A549 (cell line): ENCODE measurements around the gene TCAP. TPM values are rescaled to one million over a fixed set of nuclear protein-coding genes. Genes with fewer than 3 reads are reported as not detected.

ENCODE experiments used
- ATAC-seq, 2 experiments: fragments of 200-7000 bp in 1 of 2; fragments of >200 bp in 1 of 2; cut with Nextera tagmentation in 1 of 2; cut with Tn5 transposase in 1 of 2; 3 replicates each; pipeline versions ENCODE4 v1.8.0 to v1.9.1; 2018 to 2020; ENCODE audit warnings: mild to moderate bottlenecking in 1 of 2, moderate library complexity in 1 of 2
- CTCF ChIA-PET: fragments of 300-600 bp; sonication (Branson Sonifier 250); formaldehyde crosslinking; extraction: SDS; loops from one replicate; lab custom pipeline; 2021; ENCODE audit warnings: antibody characterized with exemption, inconsistent platforms; lab: Yijun Ruan, JAX
- POLR2A ChIA-PET: fragments of 350-600 bp; formaldehyde crosslinking; extraction: SDS; loops from one replicate; lab custom pipeline; 2021; ENCODE audit warnings: antibody characterized with exemption, inconsistent platforms; lab: Yijun Ruan, JAX
- DNase-seq, 2 experiments: peaks; one replicate each; pipeline versions ENCODE4 v3.0.0 to v3.0.0-alpha.2; 2011 to 2016; ENCODE audit warnings: low read depth in 1 of 2, low spot score in 1 of 2
- FAIRE-seq: peaks from 2 replicates; lab custom pipeline; 2011; peaks lifted over from hg19 to GRCh38; lab: Jason Lieb, UNC
- H3K27ac ChIP-seq, 2 experiments: fragments of >200 bp; sonication (Bioruptor Twin); formaldehyde crosslinking; 3 replicates each; pipeline ENCODE4 v1.5.1; 2016 to 2017
- H3K4me1 ChIP-seq: fragments of >200 bp; sonication (Bioruptor Twin); formaldehyde crosslinking; 3 replicates; pipeline ENCODE4 v1.6.1; 2016
- H3K4me2 ChIP-seq: fragments of >200 bp; sonication (Bioruptor Twin); formaldehyde crosslinking; 3 replicates; pipeline ENCODE4 v1.6.1; 2016
- H3K4me3 ChIP-seq: fragments of >200 bp; sonication (Bioruptor Twin); formaldehyde crosslinking; 3 replicates; pipeline ENCODE4 v1.5.1; 2016
- H3K9me3 ChIP-seq: fragments of >200 bp; sonication (Bioruptor Twin); formaldehyde crosslinking; 3 replicates; pipeline ENCODE4 v1.6.1; 2016
- CBX2 ChIP-seq: fragments of 200-600 bp; sonication (generic); IDR thresholded peaks from 2 replicates; pipeline ENCODE4 v1.6.1; 2016; ENCODE audit warnings: low read depth, mild to moderate bottlenecking, borderline replicate concordance
- CHD4 ChIP-seq: fragments of 200-600 bp; sonication (generic); IDR thresholded peaks from 2 replicates; pipeline ENCODE4 v1.6.1; 2016; ENCODE audit warnings: antibody characterized with exemption, mild to moderate bottlenecking, borderline replicate concordance
- CTCF ChIP-seq: fragments of >200 bp; sonication (Bioruptor Twin); formaldehyde crosslinking; IDR thresholded peaks from 3 replicates; pipeline ENCODE4 v1.5.1; 2016
- EHF ChIP-seq: fragments of 250-450 bp; sonication (Bioruptor Pico); IDR thresholded peaks from 2 replicates; pipeline ENCODE4 v1.5.0; 2020; ENCODE audit warnings: mild to moderate bottlenecking
- FOSB ChIP-seq: fragments of 250-450 bp; sonication (Bioruptor Pico); IDR thresholded peaks from 2 replicates; pipeline ENCODE4 v1.5.0; 2020; ENCODE audit warnings: mild to moderate bottlenecking, moderate library complexity
- GATA3 ChIP-seq: IDR thresholded peaks from 2 replicates; pipeline ENCODE4 v1.6.1; 2012; ENCODE audit warnings: borderline replicate concordance
- HEYL ChIP-seq: fragments of 250-450 bp; sonication (Bioruptor Pico); IDR thresholded peaks from 2 replicates; pipeline ENCODE4 v1.8.0; 2021; ENCODE audit warnings: mild to moderate bottlenecking, moderate library complexity
- HOXB13 ChIP-seq: fragments of 250-450 bp; sonication (Bioruptor Pico); IDR thresholded peaks from 2 replicates; pipeline ENCODE4 v1.5.0; 2020; ENCODE audit warnings: low read depth, mild to moderate bottlenecking, moderate library complexity
- JUN ChIP-seq, 2 experiments: fragments of >200 bp; sonication (Bioruptor Twin); formaldehyde crosslinking; IDR thresholded peaks; 2 replicates in 1 of 2; 3 replicates in 1 of 2; pipeline ENCODE4 v1.6.1; 2016 to 2017
- KDM1A ChIP-seq: fragments of 200-600 bp; sonication (generic); IDR thresholded peaks from 2 replicates; pipeline ENCODE4 v1.6.1; 2016; ENCODE audit warnings: low read depth, mild to moderate bottlenecking
- MAX ChIP-seq: IDR thresholded peaks from 2 replicates; pipeline ENCODE4 v1.6.1; 2012
- MAZ ChIP-seq: fragments of 150-350 bp; IDR thresholded peaks from 2 replicates; pipeline ENCODE4 v1.6.1; 2014; ENCODE audit warnings: antibody characterized with exemption, low read depth, low read length, borderline replicate concordance
- NFE2L2 ChIP-seq: fragments of 150-350 bp; conservative IDR thresholded peaks from 2 replicates; pipeline ENCODE4 v1.6.1; 2014; ENCODE audit warnings: low read length
- POLR2A ChIP-seq: IDR thresholded peaks from 2 replicates; pipeline ENCODE4 v1.6.1; 2012; ENCODE audit warnings: mild to moderate bottlenecking, low read length
- POLR2AphosphoS2 ChIP-seq: conservative IDR thresholded peaks from 2 replicates; pipeline ENCODE4 v1.6.1; 2012; ENCODE audit warnings: low read length, improper control_type of control experiment, inconsistent platforms
- RFX5 ChIP-seq: fragments of 450-650 bp; IDR thresholded peaks from 2 replicates; pipeline ENCODE4 v1.7.1; 2014; ENCODE audit warnings: antibody characterized with exemption, mild to moderate bottlenecking, moderate library complexity
- TFCP2L1 ChIP-seq: fragments of 250-450 bp; sonication (Bioruptor Pico); IDR thresholded peaks from 2 replicates; pipeline ENCODE4 v1.5.0; 2021; ENCODE audit warnings: mild to moderate bottlenecking
- TP53 ChIP-seq: fragments of 250-450 bp; sonication (Bioruptor Pico); IDR thresholded peaks from 2 replicates; pipeline ENCODE4 v1.5.0; 2021; ENCODE audit warnings: mild to moderate bottlenecking, moderate library complexity
- ZC3H11A ChIP-seq: fragments of 450-650 bp; IDR thresholded peaks from 2 replicates; pipeline ENCODE4 v1.6.1; 2014; ENCODE audit warnings: antibody characterized with exemption, mild to moderate bottlenecking
- WGBS: methylation state at CpG from one replicate; pipeline ENCODE4 v1.1.6; 2017; ENCODE audit errors: missing lambda C conversion rate; 5-methylcytosine and 5-hydroxymethylcytosine counted together
- polyA plus RNA-seq, 4 experiments: library from polyadenylated mRNA; depleted of rRNA in 3 of 4; stranded (reverse); fragments of >200 nt; fragmentation: RNase III in 1 of 4; extraction: RNeasy Plus Mini Kit Qiagen cat#74134 plus additional on column Dnase treatment in 1 of 4; gene quantifications; 2 replicates in 3 of 4; 3 replicates in 1 of 4; pipeline ENCODE4 v1.2.3, GENCODE V29; 2011 to 2017
- TF ChIP-seq, protein P1 (sequence below): fragments of 250-450 bp; sonication (Bioruptor Pico); IDR thresholded peaks from 2 replicates; pipeline ENCODE4 v1.5.0; 2020; ENCODE audit warnings: low read depth, mild to moderate bottlenecking, moderate library complexity

TCAP gene
- polyA plus RNA-seq, 2 of the 4 experiments (the other 2 are of a cell fraction) = 0.41 to 1.2 TPM

GRCh38 chr17:39683295-39683939 lies 18.3 kb downstream of the TCAP start:
- Histone ChIP-seq H3K27ac (no peak overlapping the region), H3K4me1 (peaks cover 4% of the 10 kb centered on the region; the same call in 2 of the 3 replicates), H3K9me3 (no peaks in the 10 kb centered on the region), H3K4me2 (no peak overlapping the region), H3K4me3 (no peak overlapping the region)
- ChIA-PET POLR2A (no interaction called here), CTCF (interaction anchor here (0.6 to 50.7 kb wide), 4 partner anchors 11 to 47 kb away, joined by 3 to 1391 read pairs (median 127); partner anchors contain the start of genes MIEN1, PNMT, PPP1R1B and STARD3)
- DNase-seq = no peak
- no peak for TF ChIP-seq EHF (CRISPR knock-in tag)
- 82% methylated on average over 9 of the region's 9 CpGs for WGBS
- FAIRE-seq = no peak
- ATAC-seq = no peak

- H3K4me3 ChIP-seq = no peak overlapping the region
- peaks cover 7% of the 10 kb centered on the region for H3K4me1 ChIP-seq
- H3K27ac ChIP-seq = no peak overlapping the region
- DNase-seq = no peak
- CTCF ChIA-PET = interaction anchor here (0.6 to 50.7 kb wide), 9 partner anchors 12 to 681 kb away, joined by 3 to 1391 read pairs (median 4); partner anchors contain the start of genes MIEN1, PNMT, PPP1R1B and STARD3
- H3K4me2 ChIP-seq = no peak overlapping the region
- no peaks in the 10 kb centered on the region for H3K9me3 ChIP-seq
- 85% methylated on average over 12 of the region's 12 CpGs for WGBS
- ATAC-seq = no peak
- no peak for FAIRE-seq
- TF ChIP-seq, protein P1, sequence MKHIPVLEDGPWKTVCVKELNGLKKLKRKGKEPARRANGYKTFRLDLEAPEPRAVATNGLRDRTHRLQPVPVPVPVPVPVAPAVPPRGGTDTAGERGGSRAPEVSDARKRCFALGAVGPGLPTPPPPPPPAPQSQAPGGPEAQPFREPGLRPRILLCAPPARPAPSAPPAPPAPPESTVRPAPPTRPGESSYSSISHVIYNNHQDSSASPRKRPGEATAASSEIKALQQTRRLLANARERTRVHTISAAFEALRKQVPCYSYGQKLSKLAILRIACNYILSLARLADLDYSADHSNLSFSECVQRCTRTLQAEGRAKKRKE (CRISPR knock-in tag) = no peak
- TF ChIP-seq MAX (no peak), TFCP2L1 (no peak), FOSB (CRISPR knock-in tag) (no peak), NFE2L2 (no peak), POLR2AphosphoS2 (no peak), CBX2 (no peak), ZC3H11A (no peak), CTCF (no peak), GATA3 (no peak), HOXB13 (CRISPR knock-in tag) (no peak), RFX5 (no peak), HEYL (CRISPR knock-in tag) (no peak), JUN (IDR thresholded peaks at IDR 0.05) (no peak), MAZ (no peak), TP53 (CRISPR knock-in tag) (no peak), POLR2A (no peak), CHD4 (no peak)
- POLR2A ChIA-PET = no interaction called here
Observed at GRCh38 chr17:39684369-39685192, 19.4 kb downstream of the TCAP start.

DNA sequence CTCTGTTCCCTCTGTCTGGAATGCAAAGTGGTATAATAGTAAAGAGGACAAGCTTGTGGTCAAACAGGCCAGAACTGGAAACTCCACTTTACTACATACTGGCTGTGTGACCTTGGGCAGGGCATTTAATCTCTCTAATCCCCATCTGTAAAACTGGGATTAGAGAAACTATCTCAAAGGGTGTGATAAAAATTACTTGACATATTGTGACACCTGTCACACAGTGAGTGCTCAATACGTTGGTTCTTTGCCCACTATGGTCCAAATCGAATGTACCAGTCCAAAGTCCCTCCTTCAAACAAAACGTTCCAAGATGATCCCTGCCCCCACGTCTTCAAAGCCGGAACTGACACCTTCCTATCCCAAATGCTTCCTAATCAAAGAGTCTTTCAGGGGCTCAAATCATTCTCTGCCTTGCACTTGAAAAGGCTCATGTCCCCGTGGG lies 22.0 kb downstream of the TCAP start:
- TF ChIP-seq KDM1A (no peak), GATA3 (0 out of 2 replicates have a peak, but pooled peaks have one; percentile 3)
- CTCF ChIA-PET = interaction anchor here (0.6 to 50.7 kb wide), 8 partner anchors 8 to 473 kb away, joined by 3 to 1391 read pairs (median 4); partner anchors contain the start of genes MIEN1, PNMT, PPP1R1B and STARD3
- ATAC-seq (no peak), DNase-seq (no peak), FAIRE-seq (no peak)
- H3K4me2 ChIP-seq = peak overlapping the region; percentile 87
- WGBS = 32% methylated on average over 6 of the region's 6 CpGs
- POLR2A ChIA-PET = interaction anchor here (0.7 to 2.9 kb wide), 6 partner anchors 8 to 44 kb away, joined by 3 to 60 read pairs (median 5); partner anchors contain the start of genes ERBB2 and MIEN1
- peak overlapping the region; percentile 80 to 92 for H3K27ac ChIP-seq
- peak overlapping the region; percentile 61 for H3K4me3 ChIP-seq
- no peaks in the 10 kb centered on the region for H3K9me3 ChIP-seq
- peaks cover 7% of the 10 kb centered on the region for H3K4me1 ChIP-seq
